Stimulated activated naive CD4-positive, alpha-beta T cell (primary cell): Measurements from ENCODE around the gene HDAC4.
"Not testable (repeated sequence)": the region's sequence is repeated elsewhere in the genome, so short reads cannot be mapped to it uniquely, and the experiment has no call there.

Experiments used
- DNase-seq, 6 experiments: peaks; one replicate each; lab custom pipeline; 2025; lab: John Stamatoyannopoulos, UW

HDAC4 gene

DNA sequence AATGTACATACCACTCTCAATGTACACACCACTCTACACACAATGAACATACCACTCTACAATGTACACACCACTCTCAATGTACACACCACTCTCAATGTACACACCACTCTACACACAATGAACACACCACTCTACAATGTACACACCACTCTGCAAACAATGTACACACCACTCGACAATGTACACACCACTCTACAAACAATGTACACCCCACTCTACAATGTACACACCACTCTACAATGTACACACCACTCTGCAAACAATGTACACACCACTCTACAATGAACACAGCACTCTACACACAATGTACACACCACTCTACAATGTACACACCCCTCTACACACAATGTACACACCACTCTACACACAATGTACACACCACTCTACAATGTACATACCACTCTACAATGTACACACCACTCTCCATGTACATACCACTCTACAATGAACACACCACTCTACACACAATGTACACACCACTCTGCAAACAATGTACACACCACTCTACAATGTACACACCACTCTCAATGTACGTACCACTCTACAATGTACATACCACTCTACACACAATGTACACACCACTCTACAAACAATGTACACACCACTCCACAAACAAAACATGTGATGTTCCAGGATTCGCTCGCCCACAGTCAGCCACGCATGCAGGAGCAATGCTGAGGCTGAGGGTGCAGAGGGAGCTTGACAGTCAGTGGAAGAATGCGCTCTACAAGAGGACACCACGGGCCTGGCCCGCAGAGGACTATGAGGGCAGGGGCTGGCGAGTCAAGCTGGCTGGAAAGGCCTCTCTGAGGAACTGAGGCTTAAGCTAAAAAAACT lies 118.2 kb downstream of the HDAC4 start:
- DNase-seq, result no peak

DNA sequence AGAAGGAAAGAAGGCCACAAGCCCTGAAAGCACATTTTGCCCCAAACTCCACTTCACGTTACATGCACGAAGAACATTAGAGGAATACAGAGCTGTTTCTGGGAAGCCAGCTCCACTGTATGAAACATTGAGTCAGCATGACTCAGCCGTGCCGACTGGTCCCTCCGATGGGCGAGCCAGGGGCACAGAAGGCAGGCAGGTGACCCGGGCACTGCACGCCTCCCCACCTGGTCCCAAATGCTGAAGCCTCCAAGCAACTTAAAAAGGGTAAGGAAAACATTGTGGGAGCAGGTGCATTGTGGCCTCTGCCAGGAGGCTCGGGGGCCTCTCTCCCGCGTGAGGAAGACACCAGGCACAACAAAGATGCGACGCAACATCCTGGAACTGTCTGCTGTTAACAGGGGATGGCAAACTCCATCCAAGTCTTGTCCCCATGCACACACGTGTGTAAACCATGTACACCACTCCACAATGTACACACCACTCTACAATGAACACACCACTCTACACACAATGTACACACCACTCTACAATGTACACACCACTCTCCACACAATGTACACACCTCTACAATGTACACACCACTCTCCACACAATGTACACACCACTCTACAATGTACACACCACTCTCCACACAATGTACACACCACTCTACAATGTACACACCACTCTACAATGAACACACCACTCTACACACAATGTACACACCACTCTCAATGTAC lies 120.4 kb downstream of the HDAC4 start:
- DNase-seq, result not testable (repeated sequence)

DNA sequence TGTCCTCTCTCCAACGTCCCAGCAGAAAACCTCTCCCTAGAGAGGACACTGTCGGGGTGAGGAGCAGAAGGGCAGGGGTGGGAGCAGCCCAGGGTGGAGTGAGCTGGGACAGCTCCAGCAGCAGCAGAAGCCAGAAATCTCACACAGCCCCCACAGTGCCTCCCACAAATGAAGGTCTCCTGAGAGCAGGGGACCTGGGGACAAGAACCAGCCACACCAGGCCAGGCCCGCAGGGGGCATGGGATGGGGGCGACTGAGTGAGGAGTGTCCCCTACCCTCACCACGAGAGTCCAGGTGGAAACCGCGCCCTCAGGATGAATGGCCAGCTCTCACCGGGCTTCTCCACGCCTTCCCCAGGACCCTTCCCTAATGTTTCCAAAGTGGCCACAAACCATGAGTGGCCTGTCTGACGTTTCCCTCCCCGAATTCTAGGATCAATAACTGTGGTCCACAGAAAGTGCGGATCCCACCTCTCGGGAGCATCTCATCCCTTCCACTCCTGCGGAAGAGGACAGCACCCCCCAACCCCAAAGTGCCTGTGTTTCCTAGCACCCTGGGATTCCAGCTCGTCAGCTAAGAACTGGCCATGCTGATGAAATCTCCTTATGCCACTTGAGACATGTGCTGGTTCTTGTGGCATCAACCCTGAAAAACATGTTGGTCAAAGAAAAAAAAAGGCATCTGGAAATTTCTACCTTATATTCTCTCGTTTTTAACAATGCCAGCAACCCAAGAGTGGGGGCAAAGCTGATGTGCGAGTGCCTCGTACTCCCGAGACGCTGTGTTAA lies 121.1 kb downstream of the HDAC4 start:
- DNase-seq, result no peak

DNA sequence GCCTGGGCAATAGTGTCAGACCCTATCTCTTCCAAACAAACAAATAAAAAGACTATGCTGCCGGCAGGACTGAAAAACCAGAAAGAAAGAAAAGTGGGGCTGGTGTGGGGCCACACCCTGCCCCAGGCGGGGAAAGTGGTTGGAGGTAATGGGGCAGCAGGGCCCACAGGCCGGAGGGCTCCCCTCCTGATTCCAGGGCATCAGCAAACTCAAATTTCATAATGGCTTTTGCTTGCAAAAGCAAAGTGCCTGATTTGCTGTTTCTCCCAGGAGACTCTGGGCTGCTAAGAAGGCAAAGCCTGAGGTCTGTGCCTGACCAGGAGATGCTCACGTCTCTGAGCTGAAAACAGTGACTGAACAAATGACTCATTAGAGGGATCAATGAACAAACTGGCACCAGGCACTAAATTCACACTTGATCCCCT lies 121.9 kb downstream of the HDAC4 start:
- DNase-seq, result no peak

DNA sequence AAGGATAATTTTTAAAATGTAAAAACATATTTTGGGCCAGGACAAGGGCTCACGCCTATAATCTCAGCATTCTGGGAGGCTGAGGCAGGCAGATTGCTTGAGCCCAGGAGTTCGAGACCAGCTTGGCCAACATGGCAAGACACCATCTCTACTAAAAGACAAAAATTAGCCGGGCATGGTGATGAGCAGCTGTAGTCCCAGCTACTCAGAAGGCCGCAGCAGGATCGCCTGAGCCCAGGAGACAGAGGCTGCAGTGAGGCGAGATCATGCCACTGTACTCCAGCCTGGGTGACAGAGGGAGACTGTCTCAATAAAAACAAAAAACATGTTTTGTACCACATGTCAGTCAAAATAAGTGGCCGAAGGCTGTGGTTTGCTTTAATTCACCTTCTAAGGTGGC lies 122.5 kb downstream of the HDAC4 start:
- no peak for DNase-seq

- no peak for DNase-seq
These were observed 123.3 kb downstream of the HDAC4 start for GRCh38 chr2:239277401-239278085.

DNA sequence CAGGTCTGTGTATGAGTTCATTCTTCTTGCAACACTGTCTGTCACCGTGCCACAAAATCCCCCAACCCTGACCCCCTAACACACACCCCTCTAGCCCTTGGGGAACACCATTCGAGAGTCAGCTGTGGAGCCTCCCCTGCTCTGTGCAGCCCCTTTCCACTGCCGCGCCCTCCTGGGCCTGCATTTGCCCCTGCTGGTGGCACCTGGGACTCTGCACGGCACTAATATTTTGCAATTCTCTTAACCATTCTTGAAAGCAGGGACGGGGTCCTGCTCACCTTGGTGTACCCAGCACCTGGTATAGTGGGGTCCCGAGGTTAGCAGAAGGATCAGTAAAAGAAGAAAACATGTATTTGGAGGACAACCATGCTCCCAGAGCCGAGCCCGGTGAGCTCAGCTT lies 124.0 kb downstream of the HDAC4 start:
- DNase-seq, result no peak

GRCh38 chr2:239275847-239276831 lies 124.7 kb downstream of the HDAC4 start:
- DNase-seq, result no peak

GRCh38 chr2:239275044-239275685 lies 125.7 kb downstream of the HDAC4 start:
- peak; percentile 55 to 83 (median 69) for DNase-seq

GRCh38 chr2:239274391-239275043 lies 126.3 kb downstream of the HDAC4 start:
- DNase-seq, result no peak

DNA sequence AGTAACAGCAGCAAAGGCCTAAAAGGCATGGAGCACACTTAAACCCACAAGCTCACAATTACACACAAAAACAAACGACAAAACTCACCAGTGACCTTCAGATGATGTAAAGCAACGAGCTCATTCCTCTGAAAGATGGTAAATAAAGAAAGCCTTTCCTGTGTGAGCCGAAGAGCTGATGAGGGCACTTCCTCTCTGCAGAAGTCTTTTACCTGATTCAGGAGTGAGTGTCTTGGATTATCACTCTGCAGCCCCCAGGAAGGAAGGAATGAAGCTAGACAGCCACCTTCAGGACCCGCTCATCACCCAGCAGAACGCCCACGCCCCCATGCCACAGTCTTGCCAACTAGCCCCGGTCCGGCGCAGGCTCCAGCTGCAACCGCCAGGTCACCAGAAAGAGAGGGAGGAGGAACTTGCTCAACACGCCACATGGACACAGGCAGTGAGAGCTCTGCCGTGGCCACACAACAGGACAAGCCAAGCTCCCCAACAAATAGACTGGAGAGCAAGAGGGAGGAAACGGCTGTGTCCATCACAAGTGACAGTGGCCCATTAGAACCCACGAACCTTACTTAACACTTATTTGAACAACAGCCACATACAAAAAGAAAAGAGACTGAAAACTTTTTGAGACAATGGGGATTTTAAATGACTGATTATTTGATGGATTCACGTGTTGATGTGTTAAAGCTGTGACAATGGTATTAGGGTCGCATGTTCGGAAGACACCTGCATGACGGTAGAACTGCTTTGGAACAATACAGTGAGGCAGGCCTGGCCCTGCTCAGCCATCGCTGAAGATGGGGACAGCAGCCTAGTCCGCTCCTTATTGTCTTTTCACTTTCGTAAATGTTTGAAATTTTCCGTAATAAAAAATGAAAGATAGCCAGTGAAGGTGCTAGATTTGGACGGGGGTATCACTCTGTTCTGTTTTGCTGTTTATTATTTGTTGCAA lies 127.3 kb downstream of the HDAC4 start:
- DNase-seq, result no peak

DNA sequence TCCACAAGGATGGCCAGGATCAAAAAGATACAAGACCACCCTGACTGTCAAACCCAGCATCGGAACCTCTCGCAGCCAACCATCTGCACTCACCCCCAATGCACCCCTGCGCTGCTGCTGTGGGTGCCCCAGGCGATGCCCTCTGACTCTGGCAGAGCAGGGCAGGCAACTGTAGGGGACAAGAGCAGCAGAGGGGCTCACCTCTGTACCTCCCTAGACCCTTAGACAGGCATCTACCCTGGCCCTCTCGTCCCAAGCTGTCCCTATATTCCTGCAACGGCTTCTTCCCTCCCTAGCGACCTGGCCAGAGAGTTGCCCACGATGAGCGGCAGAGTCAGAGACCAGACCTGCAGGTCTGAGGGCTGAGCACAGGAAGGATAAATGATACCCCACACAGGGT lies 128.2 kb downstream of the HDAC4 start:
- DNase-seq, result no peak

DNA sequence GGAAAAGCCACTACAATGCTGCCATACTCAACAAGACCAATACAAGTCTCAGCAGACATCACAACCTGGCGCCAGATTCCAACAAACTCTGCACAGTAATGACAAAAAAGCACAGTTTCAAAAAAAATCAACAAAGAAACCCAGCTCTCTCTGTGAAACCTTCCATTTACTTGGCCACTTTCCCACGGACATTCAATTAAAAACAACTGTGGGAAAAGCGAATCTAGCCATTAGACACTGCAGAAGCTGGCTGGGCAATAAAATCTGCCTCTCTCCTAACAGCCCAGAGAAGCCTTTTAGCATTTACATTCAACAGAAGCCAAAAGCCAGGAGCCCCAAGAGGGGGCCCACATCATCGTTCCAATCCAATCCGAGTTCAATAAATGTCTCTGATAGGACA lies 128.9 kb downstream of the HDAC4 start:
- no peak for DNase-seq

DNA sequence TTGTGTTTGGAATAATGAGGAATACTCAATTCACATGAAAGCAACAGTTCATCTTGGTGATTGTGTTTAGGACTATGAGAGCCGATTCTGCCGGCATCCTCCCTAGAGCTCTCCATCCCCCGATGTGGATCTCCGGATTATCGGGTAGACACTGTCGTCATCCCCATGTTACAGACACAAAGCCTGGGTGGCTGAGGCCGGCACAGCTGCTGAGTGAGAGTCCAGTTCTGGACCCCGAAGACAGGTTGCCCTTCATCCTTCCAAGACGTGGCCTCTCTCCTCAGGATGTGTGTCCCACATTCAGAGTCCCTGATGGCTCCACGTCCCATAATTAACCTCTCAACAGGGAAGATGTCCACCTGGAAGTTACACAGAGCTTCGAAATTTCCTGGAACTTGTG lies 129.3 kb downstream of the HDAC4 start:
- DNase-seq, result no peak

GRCh38 chr2:239269916-239270315 lies 130.9 kb downstream of the HDAC4 start:
- DNase-seq, result no peak

- DNase-seq, result no peak
These were observed 131.5 kb downstream of the HDAC4 start for GRCh38 chr2:239269173-239269885.

GRCh38 chr2:239268549-239268948 lies 132.3 kb downstream of the HDAC4 start:
- DNase-seq, result no peak

DNA sequence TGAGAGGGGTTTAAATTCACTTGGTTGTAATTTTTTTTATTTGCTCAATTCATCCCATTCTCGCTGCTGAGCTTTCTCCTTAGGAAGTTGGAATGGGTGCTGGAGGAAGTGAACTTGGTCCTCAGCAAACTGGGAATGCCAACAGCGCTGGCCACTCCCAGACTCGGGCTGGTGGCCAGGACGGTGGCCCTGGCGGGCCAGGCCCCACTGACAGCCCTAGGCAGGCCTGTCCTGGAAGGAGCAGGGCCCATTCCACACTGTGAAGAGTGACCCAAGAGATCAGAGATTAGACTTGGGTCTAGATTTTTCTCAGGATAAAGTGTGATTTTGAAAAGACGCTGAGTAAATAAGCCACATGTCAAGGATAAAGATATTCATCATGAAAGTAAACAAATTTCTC lies 132.7 kb downstream of the HDAC4 start:
- no peak for DNase-seq
